GM12878 (cell line): ENCODE results near the gene DRICH1. TPM values are rescaled to one million over a fixed set of nuclear protein-coding genes. Genes with fewer than 3 reads are reported as not detected.
"Not testable (repeated sequence)": the region's sequence is repeated elsewhere in the genome, so short reads cannot be mapped to it uniquely, and the experiment has no call there.

Experiments used
- ATAC-seq: fragments of 200-7000 bp; cut with Tn5 transposase; 3 replicates; pipeline ENCODE4 v1.9.1; 2020; ENCODE audit warnings: mild to moderate bottlenecking, moderate library complexity
- BruUV-seq: library from RNA; stranded (reverse); fragments of 400-500 nt; replicated peaks from 2 replicates; lab custom pipeline; 2021; lab: Mats Ljungman, UMichigan
- CTCF ChIA-PET: fragments of 300-600 bp; sonication (Branson Sonifier 250); formaldehyde crosslinking; extraction: SDS; loops from one replicate; lab custom pipeline; 2021; ENCODE audit warnings: inconsistent platforms; lab: Yijun Ruan, JAX
- POLR2A ChIA-PET: fragments of 350-600 bp; formaldehyde crosslinking; extraction: SDS; loops from one replicate; lab custom pipeline; 2021; ENCODE audit warnings: inconsistent platforms; lab: Charles Lee
- RAD21 ChIA-PET: fragments of 300-600 bp; sonication (Branson Sonifier 250); formaldehyde crosslinking; loops from one replicate; lab custom pipeline; 2023; ENCODE audit warnings: antibody characterized with exemption; ENCODE audit not compliant: unreplicated experiment; lab: Charles Lee
- SMC1A ChIA-PET: fragments of 300-600 bp; sonication (Branson Sonifier 250); formaldehyde crosslinking; loops from one replicate; lab custom pipeline; 2023; ENCODE audit not compliant: unreplicated experiment, uncharacterized antibody; lab: Charles Lee
- DNase-seq: peaks from one replicate; pipeline ENCODE4 v3.0.0-alpha.2; 2011; ENCODE audit warnings: low read depth, low spot score
- FAIRE-seq: peaks from 3 replicates; lab custom pipeline; 2011; peaks lifted over from hg19 to GRCh38; lab: Jason Lieb, UNC
- H2AFZ ChIP-seq: 2 replicates; pipeline ENCODE4 v1.6.0; 2011; ENCODE audit warnings: low read depth, low read length, control low read depth; ENCODE audit not compliant: control insufficient read depth
- H3K27ac ChIP-seq: 2 replicates; pipeline ENCODE4 v1.5.1; 2011; ENCODE audit warnings: control low read depth; ENCODE audit not compliant: control insufficient read depth, insufficient read depth
- H3K27me3 ChIP-seq, 2 experiments: replicated peaks in 1 of 2; 2 replicates each; pipeline versions ENCODE4 v1.6.0 to v1.6.1; 2011; ENCODE audit warnings: low read length in 1 of 2; ENCODE audit not compliant: control insufficient read depth in 2 of 2, insufficient read depth in 2 of 2
- H3K36me3 ChIP-seq, 2 experiments: 2 replicates each; pipeline ENCODE4 v1.5.1; 2011; ENCODE audit warnings: low read length in 1 of 2; ENCODE audit not compliant: control insufficient read depth in 2 of 2, insufficient read depth in 2 of 2
- H3K4me1 ChIP-seq: 2 replicates; pipeline ENCODE4 v1.6.1; 2011; ENCODE audit warnings: mild to moderate bottlenecking, low read length, moderate library complexity, mixed read lengths; ENCODE audit not compliant: control insufficient read depth, insufficient read depth
- H3K4me2 ChIP-seq: 2 replicates; pipeline ENCODE4 v1.6.0; 2011; ENCODE audit warnings: control low read depth; ENCODE audit not compliant: control insufficient read depth, insufficient read depth
- H3K4me3 ChIP-seq: fragments of 200-600 bp; sonication (generic); 2 replicates; pipeline ENCODE4 v1.5.1; 2016
- H3K79me2 ChIP-seq: 2 replicates; pipeline ENCODE4 v1.6.0; 2011; ENCODE audit warnings: low read length; ENCODE audit not compliant: control insufficient read depth, insufficient read depth
- H3K9ac ChIP-seq: 2 replicates; pipeline ENCODE4 v1.8.0; 2011; ENCODE audit warnings: low read length, control low read depth, mixed read lengths; ENCODE audit not compliant: control insufficient read depth, insufficient read depth
- H3K9me3 ChIP-seq: replicated peaks from 3 replicates; pipeline ENCODE4 v1.5.1; 2011; ENCODE audit warnings: mild to moderate bottlenecking, low read length; ENCODE audit not compliant: control insufficient read depth, insufficient read depth
- H4K20me1 ChIP-seq: 2 replicates; pipeline ENCODE4 v1.6.0; 2011; ENCODE audit not compliant: control insufficient read depth, insufficient read depth
- HDAC6 ChIP-seq: fragments of 200-600 bp; sonication (generic); IDR thresholded peaks from one replicate; pipeline ENCODE4 v1.8.0; 2017; ENCODE audit warnings: antibody characterized with exemption; ENCODE audit not compliant: unreplicated experiment
- WGBS: methylation state at CpG from one replicate; pipeline ENCODE4 v1.1.6; 2016; ENCODE audit warnings: low lambda C conversion rate; ENCODE audit not compliant: insufficient replicate concordance, insufficient coverage; ENCODE audit errors: missing lambda C conversion rate; 5-methylcytosine and 5-hydroxymethylcytosine counted together
- in situ Hi-C: fragments of 300-500 bp; cut with MboI; formaldehyde crosslinking; loops from 9 replicates; pipeline ENCODE4 v1.14.3; 2018; ENCODE audit warnings: mixed read lengths
- intact Hi-C: fragments of 100-400 bp; cut with micrococcal nuclease; formaldehyde crosslinking; loops from one replicate; pipeline ENCODE4 v1.14.2; 2022; ENCODE audit not compliant: unreplicated experiment
- polyA plus RNA-seq, 11 experiments: library from polyadenylated mRNA; depleted of rRNA in 4 of 11; unstranded in 6 of 11; stranded (reverse) in 5 of 11; fragments of >200 nt; fragmentation: Nextera tagmentation in 4 of 11; fragmentation: Illumina TruSeq in 1 of 11; extraction: Ambion mirVana in 4 of 11; extraction: Trizol in 1 of 11; gene quantifications; 1 replicate in 1 of 11; 2 replicates in 10 of 11; pipeline versions ENCODE4 v1.2.1 to v1.2.3, GENCODE V29; 2011 to 2016; ENCODE audit warnings: inconsistent platforms in 2 of 11, missing spikeins in 2 of 11, low read depth in 1 of 11
- total RNA-seq, 4 experiments: library from RNA; depleted of rRNA in 3 of 4; stranded (reverse); fragments of >200 nt in 3 of 4; fragmentation: Illumina TruSeq in 1 of 4; extraction: Trizol in 1 of 4; gene quantifications; 2 replicates each; pipeline versions ENCODE4 v1.2.1 to v1.2.3, GENCODE V29; 2013 to 2021

Gene DRICH1
- total and polyA plus RNA-seq, 10 of the 15 experiments (the other 5 are each of a cell fraction or from before 2014, with no cell fraction given): not detected

GRCh38 chr22:23670378-23671295 is 38.5 kb upstream of the DRICH1 start:
- DNase-seq (no peak), ATAC-seq (no peak), FAIRE-seq (no peak)
- H3K27me3 ChIP-seq: no peaks in the 10 kb centered on the region
- H3K4me1 ChIP-seq: no peaks in the 10 kb centered on the region
- no TSS peak for BruUV-seq
- POLR2A ChIA-PET: no interaction called here
- no peaks in the 10 kb centered on the region for H3K36me3 ChIP-seq
- H2AFZ ChIP-seq: no peak overlapping the region
- no peaks in the 10 kb centered on the region for H3K9me3 ChIP-seq
- H3K4me2 ChIP-seq: no peak overlapping the region
- intact Hi-C loops (no loop called here), in situ Hi-C loops (no loop called here)
- 81% methylated on average over 16 of the region's 16 CpGs for WGBS
- no peak overlapping the region for H3K27ac ChIP-seq
- H3K79me2 ChIP-seq: no peaks in the 10 kb centered on the region
- H4K20me1 ChIP-seq: no peaks in the 10 kb centered on the region
- CTCF ChIA-PET: no interaction called here
- H3K4me3 ChIP-seq: no peak overlapping the region
- no peak for TF ChIP-seq HDAC6
- TF ChIP-seq, all 136 proteins: peak for 0
- ChIA-PET SMC1A (no interaction called here), RAD21 (no interaction called here)
- no peak overlapping the region for H3K9ac ChIP-seq

GRCh38 chr22:23660381-23660780 is 28.3 kb upstream of the DRICH1 start:
- RAD21 ChIA-PET, H2AFZ ChIP-seq, intact Hi-C loops, H4K20me1 ChIP-seq, SMC1A ChIA-PET, ATAC-seq, H3K79me2 ChIP-seq, FAIRE-seq, H3K4me1 ChIP-seq, H3K4me2 ChIP-seq, H3K36me3 ChIP-seq, H3K27ac ChIP-seq, H3K27me3 ChIP-seq, H3K4me3 ChIP-seq, DNase-seq, POLR2A ChIA-PET, H3K9me3 ChIP-seq, in situ Hi-C loops, H3K9ac ChIP-seq, BruUV-seq: not testable (repeated sequence)
- CTCF ChIA-PET: interaction anchor here (0.8 kb wide), 1 partner anchor 66 kb away, joined by 3 read pairs; no protein-coding TSS in a partner anchor
- WGBS: 96% methylated on average over 4 of the region's 4 CpGs
